Measurements from ENCODE around the gene KATNAL1. TPM values are rescaled to one million over a fixed set of nuclear protein-coding genes. Genes with fewer than 3 reads are reported as not detected.

KATNAL1 gene
- polyA plus RNA-seq, 3 donors = 0.49 to 1.2 (median 1.0) TPM

DNA sequence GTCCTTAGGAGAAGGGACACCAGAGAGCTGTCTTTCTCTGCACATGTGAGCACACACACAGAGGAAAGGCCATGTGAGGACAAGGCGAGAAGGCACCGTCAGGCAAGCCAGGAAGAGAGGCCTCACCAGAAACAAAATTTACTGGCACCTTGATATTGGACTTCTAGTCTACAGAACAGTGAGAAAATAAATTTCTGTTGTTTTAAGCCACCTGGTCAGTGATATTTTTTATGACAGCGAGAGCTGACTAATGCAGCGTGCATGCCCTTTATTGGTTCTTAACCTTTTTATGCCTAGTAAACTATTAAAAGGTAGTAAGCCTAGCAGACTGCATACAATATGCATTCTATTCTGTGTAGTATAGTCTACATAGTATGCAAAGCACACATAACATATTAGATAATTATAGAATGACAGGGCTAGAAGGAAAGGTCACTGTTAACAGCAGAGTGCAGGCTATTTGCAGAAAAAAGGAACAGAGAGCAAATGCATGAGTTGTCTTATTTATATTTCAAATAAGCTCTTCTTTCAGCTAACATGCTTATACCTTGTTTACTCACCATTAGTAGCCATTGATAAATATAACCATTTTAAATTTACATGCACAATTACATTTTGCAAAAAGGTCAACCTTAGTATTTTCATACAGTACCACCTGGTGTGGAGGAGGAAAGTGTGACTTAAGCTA, 25.2 kb upstream of the KATNAL1 start:
- no peak overlapping the region for H3K4me3 ChIP-seq (replicated peaks in 1 of 3; ENCODE audit: low read depth in 2 of 3, low read length in 3 of 3)
- intact Hi-C loops (cut with micrococcal nuclease) = loop anchor here in 1 of 2 donors (10.0 kb wide), 1 partner anchor 48 kb away; no protein-coding TSS in a partner anchor
- H3K4me2 ChIP-seq (replicated peaks; ENCODE audit: extremely low read depth, low read length, poor library complexity, severe bottlenecking) = no peak overlapping the region
- no peak overlapping the region for H2AFZ ChIP-seq (ENCODE audit: insufficient read depth, low read depth, low read length, poor library complexity, severe bottlenecking)
- no peaks in the 10 kb centered on the region for H3K27me3 ChIP-seq (ENCODE audit: control insufficient read depth in 2 of 2, insufficient read depth in 2 of 2, low read length in 2 of 2)
- TF ChIP-seq, protein P1, sequence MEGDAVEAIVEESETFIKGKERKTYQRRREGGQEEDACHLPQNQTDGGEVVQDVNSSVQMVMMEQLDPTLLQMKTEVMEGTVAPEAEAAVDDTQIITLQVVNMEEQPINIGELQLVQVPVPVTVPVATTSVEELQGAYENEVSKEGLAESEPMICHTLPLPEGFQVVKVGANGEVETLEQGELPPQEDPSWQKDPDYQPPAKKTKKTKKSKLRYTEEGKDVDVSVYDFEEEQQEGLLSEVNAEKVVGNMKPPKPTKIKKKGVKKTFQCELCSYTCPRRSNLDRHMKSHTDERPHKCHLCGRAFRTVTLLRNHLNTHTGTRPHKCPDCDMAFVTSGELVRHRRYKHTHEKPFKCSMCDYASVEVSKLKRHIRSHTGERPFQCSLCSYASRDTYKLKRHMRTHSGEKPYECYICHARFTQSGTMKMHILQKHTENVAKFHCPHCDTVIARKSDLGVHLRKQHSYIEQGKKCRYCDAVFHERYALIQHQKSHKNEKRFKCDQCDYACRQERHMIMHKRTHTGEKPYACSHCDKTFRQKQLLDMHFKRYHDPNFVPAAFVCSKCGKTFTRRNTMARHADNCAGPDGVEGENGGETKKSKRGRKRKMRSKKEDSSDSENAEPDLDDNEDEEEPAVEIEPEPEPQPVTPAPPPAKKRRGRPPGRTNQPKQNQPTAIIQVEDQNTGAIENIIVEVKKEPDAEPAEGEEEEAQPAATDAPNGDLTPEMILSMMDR (IDR thresholded peaks at IDR 0.05) = no peak
- Mint-ChIP-seq H3K9me3 (no peaks in the 10 kb centered on the region), H3K27me3 (ENCODE audit: low read depth in 3 of 3) (peaks cover 0 to 2% (median 1%) of the 10 kb centered on the region in 3 donors), H3K4me3 (no peak overlapping the region), H3K4me1 (peaks cover 3% of the 10 kb centered on the region), H3K27ac (no peak overlapping the region), H3K36me3 (no peaks in the 10 kb centered on the region)
- no CpG with 5 or more reads among the region's 4 CpGs for WGBS (ENCODE audit: insufficient coverage)
- H3K4me1 ChIP-seq (ENCODE audit: control insufficient read depth in 1 of 2, insufficient read depth in 2 of 2, low read length in 2 of 2) = no peaks in the 10 kb centered on the region
- no peak overlapping the region for H3K27ac ChIP-seq (ENCODE audit: low read depth in 1 of 2, low read length in 2 of 2)
- H3K79me2 ChIP-seq (ENCODE audit: insufficient read depth, low read length) = no peaks in the 10 kb centered on the region
- DNase-seq = no peak
- no peaks in the 10 kb centered on the region for H4K20me1 ChIP-seq (ENCODE audit: insufficient read depth, low read length)
- H3K9ac ChIP-seq (ENCODE audit: insufficient read depth, low read length, poor library complexity, severe bottlenecking) = no peak overlapping the region
- H3K9me3 ChIP-seq (replicated peaks in 1 of 2; ENCODE audit: control insufficient read depth in 1 of 2, insufficient read depth in 1 of 2, low read length in 2 of 2) = no peaks in the 10 kb centered on the region
- H3K36me3 ChIP-seq (replicated peaks in 1 of 2; ENCODE audit: control insufficient read depth in 1 of 2, insufficient read depth in 2 of 2, low read length in 2 of 2) = no peaks in the 10 kb centered on the region

DNA sequence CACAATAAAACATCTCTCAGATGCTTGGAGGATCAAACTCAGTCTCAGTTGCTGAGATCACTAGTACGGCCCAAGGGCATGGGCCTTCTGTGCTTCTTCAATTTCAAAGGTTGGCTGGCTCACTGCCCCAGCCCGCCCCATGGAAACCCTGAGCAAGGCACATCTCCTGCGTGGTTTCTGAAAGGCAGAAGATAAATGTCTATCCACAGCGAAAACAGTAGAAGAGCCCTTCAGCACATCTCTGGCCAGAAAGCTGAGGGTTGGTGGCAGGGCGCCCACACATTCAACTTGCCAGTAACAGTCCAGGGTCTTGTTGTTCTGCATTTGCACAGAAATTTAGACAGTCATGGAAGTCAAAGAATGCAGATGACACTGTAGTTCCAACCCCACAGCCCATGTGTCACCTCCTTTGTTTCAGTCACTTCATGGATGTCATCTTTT, 24.0 kb upstream of the KATNAL1 start:
- Mint-ChIP-seq H3K9me3 (peaks cover 0 to 1% (median 0%) of the 10 kb centered on the region in 7 donors), H3K4me3 (no peak overlapping the region), H3K27ac (no peak overlapping the region), H3K36me3 (no peaks in the 10 kb centered on the region), H3K4me1 (peaks cover 3% of the 10 kb centered on the region), H3K27me3 (ENCODE audit: low read depth in 3 of 3) (peaks cover 1 to 4% (median 3%) of the 10 kb centered on the region in 3 donors)
- no peaks in the 10 kb centered on the region for H4K20me1 ChIP-seq (ENCODE audit: insufficient read depth, low read length)
- H2AFZ ChIP-seq (ENCODE audit: insufficient read depth, low read depth, low read length, poor library complexity, severe bottlenecking) = no peak overlapping the region
- H3K9me3 ChIP-seq (replicated peaks in 1 of 2; ENCODE audit: control insufficient read depth in 1 of 2, insufficient read depth in 1 of 2, low read length in 2 of 2) = no peaks in the 10 kb centered on the region
- no peak for DNase-seq
- no peak overlapping the region for H3K9ac ChIP-seq (ENCODE audit: insufficient read depth, low read length, poor library complexity, severe bottlenecking)
- no peak overlapping the region for H3K4me2 ChIP-seq (replicated peaks; ENCODE audit: extremely low read depth, low read length, poor library complexity, severe bottlenecking)
- TF ChIP-seq, protein P1 (IDR thresholded peaks at IDR 0.05) = no peak
- no peaks in the 10 kb centered on the region for H3K36me3 ChIP-seq (replicated peaks in 1 of 2; ENCODE audit: control insufficient read depth in 1 of 2, insufficient read depth in 2 of 2, low read length in 2 of 2)
- no peaks in the 10 kb centered on the region for H3K79me2 ChIP-seq (ENCODE audit: insufficient read depth, low read length)
- H3K27me3 ChIP-seq (ENCODE audit: control insufficient read depth in 2 of 2, insufficient read depth in 2 of 2, low read length in 2 of 2) = no peaks in the 10 kb centered on the region
- H3K27ac ChIP-seq (ENCODE audit: low read depth in 1 of 2, low read length in 2 of 2) = no peak overlapping the region
- H3K4me3 ChIP-seq (replicated peaks in 1 of 3; ENCODE audit: low read depth in 2 of 3, low read length in 3 of 3) = no peak overlapping the region
- no peaks in the 10 kb centered on the region for H3K4me1 ChIP-seq (ENCODE audit: control insufficient read depth in 1 of 2, insufficient read depth in 2 of 2, low read length in 2 of 2)
- 98% methylated on average over 5 of the region's 5 CpGs for WGBS (ENCODE audit: insufficient coverage)
- intact Hi-C loops (cut with micrococcal nuclease) = loop anchor here in 1 of 2 donors (10.0 kb wide), 1 partner anchor 47 kb away; no protein-coding TSS in a partner anchor

All from CD14-positive monocyte (primary cell).